Measurements from ENCODE around the gene PHLPP1. TPM values are rescaled to one million over a fixed set of nuclear protein-coding genes. Genes with fewer than 3 reads are reported as not detected.

PHLPP1 gene
- total RNA-seq, 2 experiments from 2014 or later: 6.8 to 7.1 TPM

DNA sequence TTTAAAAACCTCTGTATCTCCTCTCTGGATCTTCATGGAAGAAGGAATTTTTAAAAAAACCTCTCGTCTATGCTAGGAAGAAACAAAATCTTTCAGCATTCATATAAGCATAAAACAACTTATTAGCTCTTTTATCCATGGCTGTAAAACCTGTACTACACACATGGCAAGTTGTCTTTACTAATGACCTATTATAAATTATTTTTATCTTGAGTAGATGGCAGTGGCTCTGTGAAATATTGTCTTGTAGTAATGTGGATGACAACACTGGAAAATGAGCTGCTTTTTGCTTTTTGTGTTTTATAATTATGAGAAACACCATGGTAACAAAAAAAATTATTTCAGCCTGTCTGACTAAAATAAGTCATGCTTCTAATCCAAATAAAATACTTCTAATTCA, 18.9 kb downstream of the PHLPP1 start:
- no peaks in the 10 kb centered on the region for H3K4me1 Mint-ChIP-seq (ENCODE audit: low read depth)
- intact Hi-C loops (cut with DNase I, micrococcal nuclease): no loop called here
- ATAC-seq (ENCODE audit: poor library complexity): no peak

DNA sequence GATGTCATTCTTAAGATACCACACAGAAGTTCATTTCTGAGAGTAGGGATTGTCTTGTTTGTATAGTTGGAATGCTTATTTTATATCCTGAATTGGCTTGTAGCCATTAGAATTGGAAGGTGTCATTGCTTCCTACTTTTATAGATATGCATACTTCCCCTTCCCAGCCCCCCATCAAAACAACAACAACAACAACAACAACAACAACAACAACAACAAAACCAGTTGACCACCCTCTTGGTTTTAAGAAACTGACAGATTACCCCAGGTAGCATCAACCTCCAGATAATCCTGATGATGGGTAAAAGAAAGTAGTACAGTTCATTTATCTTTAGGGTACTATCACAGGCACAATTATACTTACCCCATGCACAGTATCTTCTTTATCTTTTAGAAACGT, 20.0 kb downstream of the PHLPP1 start:
- TF ChIP-seq, protein P1, sequence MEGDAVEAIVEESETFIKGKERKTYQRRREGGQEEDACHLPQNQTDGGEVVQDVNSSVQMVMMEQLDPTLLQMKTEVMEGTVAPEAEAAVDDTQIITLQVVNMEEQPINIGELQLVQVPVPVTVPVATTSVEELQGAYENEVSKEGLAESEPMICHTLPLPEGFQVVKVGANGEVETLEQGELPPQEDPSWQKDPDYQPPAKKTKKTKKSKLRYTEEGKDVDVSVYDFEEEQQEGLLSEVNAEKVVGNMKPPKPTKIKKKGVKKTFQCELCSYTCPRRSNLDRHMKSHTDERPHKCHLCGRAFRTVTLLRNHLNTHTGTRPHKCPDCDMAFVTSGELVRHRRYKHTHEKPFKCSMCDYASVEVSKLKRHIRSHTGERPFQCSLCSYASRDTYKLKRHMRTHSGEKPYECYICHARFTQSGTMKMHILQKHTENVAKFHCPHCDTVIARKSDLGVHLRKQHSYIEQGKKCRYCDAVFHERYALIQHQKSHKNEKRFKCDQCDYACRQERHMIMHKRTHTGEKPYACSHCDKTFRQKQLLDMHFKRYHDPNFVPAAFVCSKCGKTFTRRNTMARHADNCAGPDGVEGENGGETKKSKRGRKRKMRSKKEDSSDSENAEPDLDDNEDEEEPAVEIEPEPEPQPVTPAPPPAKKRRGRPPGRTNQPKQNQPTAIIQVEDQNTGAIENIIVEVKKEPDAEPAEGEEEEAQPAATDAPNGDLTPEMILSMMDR (IDR thresholded peaks at IDR 0.05): no peak
- Histone ChIP-seq H3K9me3 (ENCODE audit: control insufficient read depth in 1 of 2, insufficient read depth in 1 of 2, low read length in 2 of 2) (peaks cover 0 to 6% of the 10 kb centered on the region in 2 experiments), H3K27me3 (ENCODE audit: control insufficient read depth in 1 of 2, insufficient read depth in 2 of 2, low read length in 2 of 2) (no peaks in the 10 kb centered on the region), H3K4me1 (ENCODE audit: insufficient read depth, low read length) (no peaks in the 10 kb centered on the region), H3K4me3 (ENCODE audit: low read length) (no peak overlapping the region), H3K36me3 (ENCODE audit: insufficient read depth, low read length) (no peaks in the 10 kb centered on the region), H3K27ac (ENCODE audit: low read depth in 1 of 2, low read length in 2 of 2) (no peak overlapping the region)
- no peaks in the 10 kb centered on the region for H3K4me1 Mint-ChIP-seq (ENCODE audit: low read depth)
- H3K4me3 Mint-ChIP-seq: no peak overlapping the region
- DNase-seq: no peak
- ATAC-seq (ENCODE audit: poor library complexity): no peak
- intact Hi-C loops (cut with DNase I, micrococcal nuclease): no loop called here
- ChIA-PET POLR2A (no interaction called here), CTCF (no interaction called here)
- peaks cover 9% of the 10 kb centered on the region for H3K9me3 Mint-ChIP-seq
- H3K36me3 Mint-ChIP-seq (ENCODE audit: low read depth): peaks cover 4% of the 10 kb centered on the region
- H3K27me3 Mint-ChIP-seq: no peaks in the 10 kb centered on the region
- H3K27ac Mint-ChIP-seq: no peak overlapping the region

More for the DNA sequence above, 18.9 kb downstream of the PHLPP1 start:
- DNase-seq: no peak
- H3K4me3 Mint-ChIP-seq: no peak overlapping the region
- no peaks in the 10 kb centered on the region for H3K27me3 ChIP-seq (ENCODE audit: control insufficient read depth in 1 of 2, insufficient read depth in 2 of 2, low read length in 2 of 2)
- no peak overlapping the region for H3K4me3 ChIP-seq (ENCODE audit: low read length)
- H3K27ac Mint-ChIP-seq: no peak overlapping the region
- TF ChIP-seq, protein P1 (IDR thresholded peaks at IDR 0.05): no peak
- peaks cover 4% of the 10 kb centered on the region for H3K36me3 Mint-ChIP-seq (ENCODE audit: low read depth)
- H3K9me3 ChIP-seq (ENCODE audit: control insufficient read depth in 1 of 2, insufficient read depth in 1 of 2, low read length in 2 of 2): peaks cover 0 to 6% of the 10 kb centered on the region in 2 experiments
- H3K27ac ChIP-seq (ENCODE audit: low read depth in 1 of 2, low read length in 2 of 2): no peak overlapping the region
- H3K9me3 Mint-ChIP-seq: peaks cover 9% of the 10 kb centered on the region
- CTCF ChIA-PET: interaction anchor here (0.5 kb wide), 1 partner anchor 113 kb away, joined by 3 read pairs; no protein-coding TSS in a partner anchor
- H3K36me3 ChIP-seq (ENCODE audit: insufficient read depth, low read length): no peaks in the 10 kb centered on the region
- H3K4me1 ChIP-seq (ENCODE audit: insufficient read depth, low read length): no peaks in the 10 kb centered on the region
- no peaks in the 10 kb centered on the region for H3K27me3 Mint-ChIP-seq
- POLR2A ChIA-PET: interaction anchor here (0.6 kb wide), 1 partner anchor 69 kb away, joined by 3 read pairs; no protein-coding TSS in a partner anchor

DNA sequence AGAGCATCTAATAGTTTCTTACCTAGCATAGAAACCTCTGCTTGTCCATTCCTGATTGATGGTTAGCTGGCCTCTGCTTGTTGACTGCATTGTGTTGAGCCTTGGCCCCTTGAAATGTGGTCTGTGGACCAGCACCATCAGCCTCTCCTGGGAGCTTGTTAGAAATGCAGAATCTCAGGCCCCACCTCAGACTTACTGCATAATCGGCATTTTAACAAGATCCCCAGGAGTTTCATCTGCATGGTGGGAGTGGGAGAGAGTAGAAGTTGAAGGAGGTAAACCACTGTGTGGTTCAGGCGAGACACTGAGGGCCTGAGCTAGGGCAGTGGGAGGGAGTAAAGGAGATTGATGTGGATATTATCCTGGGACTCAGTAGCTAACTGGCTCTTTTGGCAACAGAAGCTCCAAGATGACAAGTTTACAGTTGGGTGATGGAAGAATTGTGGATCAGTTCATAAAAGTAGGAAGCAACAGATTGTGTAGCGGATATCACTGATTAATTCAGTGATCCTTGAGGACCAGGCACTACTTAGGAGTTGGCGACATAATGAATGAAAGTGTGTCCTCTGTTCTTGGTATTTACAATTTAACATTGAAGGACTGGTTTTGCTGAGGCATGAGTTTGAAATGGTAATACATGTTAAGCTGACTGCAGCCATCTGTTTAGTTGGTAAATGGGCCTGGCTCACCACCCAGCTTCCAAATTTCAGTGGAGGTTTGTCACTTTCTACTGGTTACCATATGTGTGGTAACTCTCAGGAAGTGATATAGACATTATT, 20.9 kb downstream of the PHLPP1 start:
- ATAC-seq (ENCODE audit: poor library complexity) (no peak), DNase-seq (no peak)
- intact Hi-C loops (cut with DNase I, micrococcal nuclease): no loop called here
- Mint-ChIP-seq H3K27me3 (no peaks in the 10 kb centered on the region), H3K27ac (no peak overlapping the region), H3K36me3 (ENCODE audit: low read depth) (peaks cover 4% of the 10 kb centered on the region), H3K4me1 (ENCODE audit: low read depth) (peaks cover 4% of the 10 kb centered on the region), H3K9me3 (peaks cover 9% of the 10 kb centered on the region), H3K4me3 (no peak overlapping the region)
- Histone ChIP-seq H3K36me3 (ENCODE audit: insufficient read depth, low read length) (no peaks in the 10 kb centered on the region), H3K9me3 (ENCODE audit: control insufficient read depth in 1 of 2, insufficient read depth in 1 of 2, low read length in 2 of 2) (peaks cover 0 to 6% of the 10 kb centered on the region in 2 experiments), H3K27ac (ENCODE audit: low read depth in 1 of 2, low read length in 2 of 2) (no peak overlapping the region), H3K4me3 (ENCODE audit: low read length) (no peak overlapping the region), H3K4me1 (ENCODE audit: insufficient read depth, low read length) (no peaks in the 10 kb centered on the region), H3K27me3 (ENCODE audit: control insufficient read depth in 1 of 2, insufficient read depth in 2 of 2, low read length in 2 of 2) (no peaks in the 10 kb centered on the region)
- ChIA-PET POLR2A (no interaction called here), CTCF (no interaction called here)
- TF ChIP-seq, protein P1 (IDR thresholded peaks at IDR 0.05): no peak
